A549 (cell line): Measurements from ENCODE around the gene SLC8A1. TPM values are rescaled to one million over a fixed set of nuclear protein-coding genes. Genes with fewer than 3 reads are reported as not detected.
A peak's percentile ranks its signal among the peaks of the same experiment; 100 is the strongest.

Source experiments
- ATAC-seq, 2 experiments: fragments of 200-7000 bp in 1 of 2; fragments of >200 bp in 1 of 2; cut with Nextera tagmentation in 1 of 2; cut with Tn5 transposase in 1 of 2; 3 replicates each; pipeline versions ENCODE4 v1.8.0 to v1.9.1; 2018 to 2020; ENCODE audit warnings: mild to moderate bottlenecking in 1 of 2, moderate library complexity in 1 of 2
- CTCF ChIA-PET: fragments of 300-600 bp; sonication (Branson Sonifier 250); formaldehyde crosslinking; extraction: SDS; loops from one replicate; lab custom pipeline; 2021; ENCODE audit warnings: antibody characterized with exemption, inconsistent platforms; lab: Yijun Ruan, JAX
- POLR2A ChIA-PET: fragments of 350-600 bp; formaldehyde crosslinking; extraction: SDS; loops from one replicate; lab custom pipeline; 2021; ENCODE audit warnings: antibody characterized with exemption, inconsistent platforms; lab: Yijun Ruan, JAX
- DNase-seq, 2 experiments: peaks; one replicate each; pipeline versions ENCODE4 v3.0.0 to v3.0.0-alpha.2; 2011 to 2016; ENCODE audit warnings: low read depth in 1 of 2, low spot score in 1 of 2
- FAIRE-seq: peaks from 2 replicates; lab custom pipeline; 2011; peaks lifted over from hg19 to GRCh38; lab: Jason Lieb, UNC
- H3K27ac ChIP-seq, 2 experiments: fragments of >200 bp; sonication (Bioruptor Twin); formaldehyde crosslinking; 3 replicates each; pipeline ENCODE4 v1.5.1; 2016 to 2017
- H3K4me1 ChIP-seq: fragments of >200 bp; sonication (Bioruptor Twin); formaldehyde crosslinking; 3 replicates; pipeline ENCODE4 v1.6.1; 2016
- H3K4me2 ChIP-seq: fragments of >200 bp; sonication (Bioruptor Twin); formaldehyde crosslinking; 3 replicates; pipeline ENCODE4 v1.6.1; 2016
- H3K4me3 ChIP-seq: fragments of >200 bp; sonication (Bioruptor Twin); formaldehyde crosslinking; 3 replicates; pipeline ENCODE4 v1.5.1; 2016
- H3K9me3 ChIP-seq: fragments of >200 bp; sonication (Bioruptor Twin); formaldehyde crosslinking; 3 replicates; pipeline ENCODE4 v1.6.1; 2016
- CBX8 ChIP-seq: fragments of 200-600 bp; sonication (generic); IDR thresholded peaks from 2 replicates; pipeline ENCODE4 v1.6.1; 2016
- CHD4 ChIP-seq: fragments of 200-600 bp; sonication (generic); IDR thresholded peaks from 2 replicates; pipeline ENCODE4 v1.6.1; 2016; ENCODE audit warnings: antibody characterized with exemption, mild to moderate bottlenecking, borderline replicate concordance
- EP300 ChIP-seq, 2 experiments: fragments of >200 bp; sonication (Bioruptor Twin); formaldehyde crosslinking; IDR thresholded peaks; 2 replicates in 1 of 2; 3 replicates in 1 of 2; pipeline ENCODE4 v1.6.1; 2016 to 2017
- FOSB ChIP-seq: fragments of 250-450 bp; sonication (Bioruptor Pico); IDR thresholded peaks from 2 replicates; pipeline ENCODE4 v1.5.0; 2020; ENCODE audit warnings: mild to moderate bottlenecking, moderate library complexity
- FOSL2 ChIP-seq, 2 experiments: fragments of 450-650 bp in 1 of 2; fragments of >200 bp in 1 of 2; sonication (Bioruptor Twin) in 1 of 2; formaldehyde crosslinking; IDR thresholded peaks; 2 replicates each; pipeline versions ENCODE4 v1.5.0 to v1.6.1; 2016 to 2020; ENCODE audit warnings: mild to moderate bottlenecking in 1 of 2, moderate library complexity in 1 of 2
- HDAC2 ChIP-seq: fragments of 200-600 bp; sonication (generic); IDR thresholded peaks from 2 replicates; pipeline ENCODE4 v1.6.1; 2016
- HEYL ChIP-seq: fragments of 250-450 bp; sonication (Bioruptor Pico); IDR thresholded peaks from 2 replicates; pipeline ENCODE4 v1.8.0; 2021; ENCODE audit warnings: mild to moderate bottlenecking, moderate library complexity
- HOXB13 ChIP-seq: fragments of 250-450 bp; sonication (Bioruptor Pico); IDR thresholded peaks from 2 replicates; pipeline ENCODE4 v1.5.0; 2020; ENCODE audit warnings: low read depth, mild to moderate bottlenecking, moderate library complexity
- JUNB ChIP-seq: fragments of >200 bp; sonication (Bioruptor Twin); formaldehyde crosslinking; IDR thresholded peaks from 2 replicates; pipeline ENCODE4 v1.6.1; 2016
- KDM5A ChIP-seq: fragments of 200-600 bp; sonication (generic); IDR thresholded peaks from 2 replicates; pipeline ENCODE4 v1.6.1; 2016; ENCODE audit warnings: antibody characterized with exemption, mild to moderate bottlenecking
- PHF8 ChIP-seq: fragments of 200-600 bp; sonication (generic); IDR thresholded peaks from 2 replicates; pipeline ENCODE4 v1.6.1; 2016; ENCODE audit warnings: low read depth, mild to moderate bottlenecking, antibody characterized with exemption, moderate library complexity, borderline replicate concordance
- POLR2A ChIP-seq: IDR thresholded peaks from 2 replicates; pipeline ENCODE4 v1.6.1; 2012; ENCODE audit warnings: mild to moderate bottlenecking, low read length
- POLR2AphosphoS2 ChIP-seq: conservative IDR thresholded peaks from 2 replicates; pipeline ENCODE4 v1.6.1; 2012; ENCODE audit warnings: low read length, improper control_type of control experiment, inconsistent platforms
- RAD21 ChIP-seq, 2 experiments: fragments of >200 bp in 1 of 2; sonication (Bioruptor Twin) in 1 of 2; formaldehyde crosslinking in 1 of 2; IDR thresholded peaks in 1 of 2; conservative IDR thresholded peaks in 1 of 2; 2 replicates in 1 of 2; 3 replicates in 1 of 2; pipeline ENCODE4 v1.6.1; 2012 to 2018; ENCODE audit warnings: inconsistent platforms in 1 of 2
- RARB ChIP-seq: fragments of 250-450 bp; sonication (Bioruptor Pico); IDR thresholded peaks from 2 replicates; pipeline ENCODE4 v1.8.0; 2021; ENCODE audit warnings: mild to moderate bottlenecking, moderate library complexity
- RFX5 ChIP-seq: fragments of 450-650 bp; IDR thresholded peaks from 2 replicates; pipeline ENCODE4 v1.7.1; 2014; ENCODE audit warnings: antibody characterized with exemption, mild to moderate bottlenecking, moderate library complexity
- RNF2 ChIP-seq: fragments of 200-600 bp; sonication (generic); IDR thresholded peaks from 2 replicates; pipeline ENCODE4 v1.6.1; 2016; ENCODE audit warnings: low read depth, mild to moderate bottlenecking, antibody characterized with exemption, moderate library complexity, borderline replicate concordance
- SREBF2 ChIP-seq: fragments of 450-650 bp; IDR thresholded peaks from 2 replicates; pipeline ENCODE4 v1.6.1; 2014; ENCODE audit warnings: mild to moderate bottlenecking, moderate library complexity
- TP53 ChIP-seq: fragments of 250-450 bp; sonication (Bioruptor Pico); IDR thresholded peaks from 2 replicates; pipeline ENCODE4 v1.5.0; 2021; ENCODE audit warnings: mild to moderate bottlenecking, moderate library complexity
- ZFP36 ChIP-seq: fragments of 450-650 bp; IDR thresholded peaks from 2 replicates; pipeline ENCODE4 v1.6.1; 2014; ENCODE audit warnings: borderline replicate concordance; ENCODE audit not compliant: partially characterized antibody
- ZNF302 ChIP-seq: fragments of 250-450 bp; sonication (Bioruptor Pico); IDR thresholded peaks from 2 replicates; pipeline ENCODE4 v1.9.0; 2021; ENCODE audit warnings: inconsistent platforms, mild to moderate bottlenecking, moderate library complexity
- WGBS: methylation state at CpG from one replicate; pipeline ENCODE4 v1.1.6; 2017; ENCODE audit errors: missing lambda C conversion rate; 5-methylcytosine and 5-hydroxymethylcytosine counted together
- polyA plus RNA-seq, 4 experiments: library from polyadenylated mRNA; depleted of rRNA in 3 of 4; stranded (reverse); fragments of >200 nt; fragmentation: RNase III in 1 of 4; extraction: RNeasy Plus Mini Kit Qiagen cat#74134 plus additional on column Dnase treatment in 1 of 4; gene quantifications; 2 replicates in 3 of 4; 3 replicates in 1 of 4; pipeline ENCODE4 v1.2.3, GENCODE V29; 2011 to 2017
- TF ChIP-seq, protein P1 (sequence below): fragments of >200 bp; sonication (Bioruptor Twin); formaldehyde crosslinking; IDR thresholded peaks from 2 replicates; pipeline ENCODE4 v1.6.1; 2016
- TF ChIP-seq, protein P2 (sequence below): fragments of 150-350 bp; IDR thresholded peaks from 2 replicates; pipeline ENCODE4 v1.6.1; 2014; ENCODE audit warnings: low read depth, mild to moderate bottlenecking, low read length
- TF ChIP-seq, protein P3 (sequence below): IDR thresholded peaks from 2 replicates; pipeline ENCODE4 v1.6.1; 2012
- TF ChIP-seq, protein P4 (sequence below): fragments of 450-650 bp; IDR thresholded peaks from 2 replicates; pipeline ENCODE4 v1.6.1; 2014; ENCODE audit warnings: antibody characterized with exemption

The SLC8A1 gene
- polyA plus RNA-seq, 2 of the 4 experiments (the other 2 are of a cell fraction) = 0.28 to 0.92 TPM

DNA sequence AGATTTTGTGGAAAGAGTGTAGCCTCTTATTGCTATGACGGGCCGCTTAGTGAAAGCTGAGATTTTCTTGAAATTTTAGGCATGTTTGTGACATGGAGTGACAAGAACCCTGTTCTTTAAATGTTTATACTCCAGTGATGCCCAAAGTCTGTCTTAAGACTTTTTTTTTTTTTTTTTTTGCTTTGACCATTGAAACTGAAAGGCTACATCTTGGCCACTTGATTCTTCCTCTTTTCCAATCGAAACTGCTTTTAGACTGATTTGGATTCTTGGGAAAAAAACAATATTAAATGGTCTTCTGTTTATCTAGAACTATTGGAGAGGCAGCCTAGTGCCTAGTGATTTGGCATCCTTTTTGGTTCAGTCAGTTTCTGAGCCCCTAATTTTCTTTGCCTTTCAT, 2.4 kb upstream of the SLC8A1 start:
- no peaks in the 10 kb centered on the region for H3K9me3 ChIP-seq
- FAIRE-seq = no peak
- no peak overlapping the region for H3K4me2 ChIP-seq
- ChIA-PET CTCF (interaction anchor here (0.6 kb wide), 2 partner anchors 13 to 1572 kb away, joined by 3 to 4 read pairs; no protein-coding TSS in a partner anchor), POLR2A (no interaction called here)
- ATAC-seq = no peak
- H3K4me3 ChIP-seq = no peak overlapping the region
- no peak for TF ChIP-seq KDM5A
- no peak for TF ChIP-seq EP300 (IDR thresholded peaks at IDR 0.05)
- no peak for TF ChIP-seq HDAC2
- no peak for TF ChIP-seq RFX5
- TF ChIP-seq RNF2 = no peak
- TF ChIP-seq POLR2A = no peak
- no peak for TF ChIP-seq POLR2AphosphoS2
- no peak for TF ChIP-seq FOSB (CRISPR knock-in tag)
- peaks cover 13% of the 10 kb centered on the region; the same call in 1 of the 3 replicates for H3K4me1 ChIP-seq
- H3K27ac ChIP-seq = no peak overlapping the region
- 61% methylated on average over 3 of the region's 3 CpGs for WGBS
- DNase-seq = no peak

DNA sequence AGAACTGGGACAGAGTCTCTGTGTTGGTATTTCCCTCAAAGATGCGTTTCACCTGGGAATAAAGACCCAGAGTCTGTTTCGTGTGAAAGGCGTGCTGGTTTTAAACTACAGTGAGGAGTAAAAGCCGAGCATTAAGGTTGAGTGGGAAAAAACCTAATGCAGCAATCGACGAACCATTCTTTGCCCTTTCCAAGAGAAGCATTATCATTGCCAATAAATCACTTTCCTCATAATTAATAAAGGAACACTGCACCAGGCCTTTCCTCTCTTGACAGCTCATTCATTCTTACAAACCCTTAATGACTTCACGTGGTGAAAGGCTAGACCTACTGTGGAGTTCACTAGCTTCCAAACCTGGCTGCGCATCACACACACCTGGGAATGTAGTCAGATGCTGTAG, 896 bp upstream of the SLC8A1 start:
- TF ChIP-seq POLR2A = no peak
- TF ChIP-seq RARB (CRISPR knock-in tag) = no peak
- no peak overlapping the region for H3K4me3 ChIP-seq
- ChIA-PET POLR2A (no interaction called here), CTCF (interaction anchor here (1.2 to 1.9 kb wide), 5 partner anchors 9 to 208 kb away, joined by 3 to 6 read pairs (median 4); no protein-coding TSS in a partner anchor)
- ATAC-seq = no peak
- DNase-seq = no peak
- H3K4me2 ChIP-seq = no peak overlapping the region; the same call in 2 of the 3 replicates
- H3K9me3 ChIP-seq = no peaks in the 10 kb centered on the region
- peaks cover 13% of the 10 kb centered on the region; the same call in 1 of the 3 replicates for H3K4me1 ChIP-seq
- WGBS = 92% methylated on average over 8 of the region's 8 CpGs
- no peak for FAIRE-seq
- no peak overlapping the region for H3K27ac ChIP-seq

DNA sequence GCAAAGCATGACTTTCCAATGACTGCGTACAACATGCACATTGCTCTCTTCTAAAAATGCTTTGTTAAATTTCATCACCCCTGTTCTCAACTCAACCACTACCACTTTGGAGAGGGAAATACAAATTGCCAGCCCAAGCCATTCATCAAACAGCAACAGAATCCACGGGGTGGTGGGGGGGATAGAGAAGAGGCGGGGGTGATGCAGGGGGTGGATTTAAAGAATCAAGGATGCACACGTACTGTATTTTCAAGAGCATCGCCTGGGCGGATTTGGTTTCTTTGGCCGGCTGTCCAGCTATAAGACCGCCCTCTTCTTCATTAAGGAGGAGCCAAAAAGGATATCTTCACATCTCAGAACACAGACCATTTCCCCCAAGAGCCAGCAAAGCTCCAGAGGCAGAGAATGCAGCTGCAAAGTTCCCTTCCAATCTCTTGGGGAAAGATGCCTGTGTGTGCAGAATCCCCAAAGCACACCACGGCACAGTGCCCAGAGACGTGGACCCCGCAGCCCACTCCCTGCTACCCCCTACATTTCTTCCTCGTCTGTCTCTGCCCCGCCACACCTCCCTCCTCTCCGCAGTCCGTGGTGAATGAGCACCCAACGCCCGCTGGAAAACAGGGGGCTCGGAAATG, 977 bp downstream of the SLC8A1 start:
- Histone ChIP-seq H3K4me2 (peak overlapping the region; percentile 99), H3K9me3 (no peaks in the 10 kb centered on the region)
- FAIRE-seq (no peak), DNase-seq (peak; percentile 38 to 47)
- CTCF ChIA-PET = interaction anchor here (0.7 to 4.4 kb wide), 10 partner anchors 8 to 206 kb away, joined by 3 to 29 read pairs (median 5); no protein-coding TSS in a partner anchor
- TF ChIP-seq CBX8 = no peak
- TF ChIP-seq, all 56 proteins: peak for 0
- 8% methylated on average over 18 of the region's 18 CpGs for WGBS
- peaks cover 13% of the 10 kb centered on the region; the same call in 1 of the 3 replicates for H3K4me1 ChIP-seq
- POLR2A ChIA-PET = interaction anchor here (0.5 to 1.5 kb wide), 3 partner anchors 9 to 128 kb away, joined by 3 to 4 read pairs (median 3); no protein-coding TSS in a partner anchor
- peak; percentile 70 to 85 for ATAC-seq
- peak overlapping the region; percentile 57 for H3K4me3 ChIP-seq
- H3K27ac ChIP-seq = peak overlapping the region in 1 of 2 experiments; percentile 76; a peak in 2 of 6 replicates

DNA sequence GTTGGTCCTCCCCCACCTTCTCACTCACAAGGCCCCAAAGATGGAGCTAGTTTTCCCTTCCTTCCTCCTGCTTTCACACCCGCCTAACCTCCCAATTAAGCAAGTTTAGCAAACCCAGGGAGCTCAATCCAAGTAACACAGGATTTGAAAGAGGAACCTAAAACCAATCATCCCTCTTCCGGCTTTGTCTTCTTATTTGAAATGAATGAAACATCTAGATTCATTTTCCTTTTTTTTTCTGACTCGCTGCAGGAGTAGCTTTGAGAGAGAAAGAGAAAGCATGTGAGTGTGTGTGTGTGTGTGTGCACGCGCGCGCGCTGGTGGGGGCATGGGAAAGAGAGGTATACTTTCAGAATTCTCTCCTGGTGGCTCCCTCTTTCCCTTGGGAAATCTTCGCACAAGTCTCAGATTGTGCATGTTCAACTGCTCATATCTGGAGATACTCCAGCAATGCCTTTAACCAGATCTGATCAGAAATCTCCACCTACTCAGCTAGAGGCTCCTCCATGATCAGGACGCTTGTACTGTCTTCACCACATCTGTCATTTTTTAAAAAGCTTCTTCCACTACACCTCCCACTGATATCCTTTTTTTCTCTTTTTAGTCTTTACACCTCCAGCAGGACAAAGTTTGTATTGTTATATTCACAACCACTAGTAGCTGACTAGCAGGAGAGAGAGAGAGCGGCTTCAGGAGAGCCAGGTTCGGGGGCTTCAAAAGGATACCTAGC, 1.7 kb downstream of the SLC8A1 start:
- H3K9me3 ChIP-seq = no peaks in the 10 kb centered on the region
- peak; percentile 10 to 18; a peak in 4 of 6 replicates for ATAC-seq
- DNase-seq = no peak
- H3K4me2 ChIP-seq = peak overlapping the region; percentile 99
- 27% methylated on average over 12 of the region's 12 CpGs for WGBS
- H3K27ac ChIP-seq = no peak overlapping the region
- H3K4me3 ChIP-seq = peak overlapping the region; percentile 57
- POLR2A ChIA-PET = interaction anchor here (0.9 to 1.5 kb wide), 2 partner anchors 9 to 15 kb away, joined by 3 to 4 read pairs; no protein-coding TSS in a partner anchor
- FAIRE-seq = no peak
- CTCF ChIA-PET = interaction anchor here (0.7 to 4.4 kb wide), 12 partner anchors 11 to 206 kb away, joined by 3 to 29 read pairs (median 5); no protein-coding TSS in a partner anchor
- TF ChIP-seq TP53 (CRISPR knock-in tag) = no peak
- TF ChIP-seq, protein P1, sequence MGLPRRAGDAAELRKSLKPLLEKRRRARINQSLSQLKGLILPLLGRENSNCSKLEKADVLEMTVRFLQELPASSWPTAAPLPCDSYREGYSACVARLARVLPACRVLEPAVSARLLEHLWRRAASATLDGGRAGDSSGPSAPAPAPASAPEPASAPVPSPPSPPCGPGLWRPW = no peak
- no peak for TF ChIP-seq HOXB13 (CRISPR knock-in tag)
- TF ChIP-seq, protein P2, sequence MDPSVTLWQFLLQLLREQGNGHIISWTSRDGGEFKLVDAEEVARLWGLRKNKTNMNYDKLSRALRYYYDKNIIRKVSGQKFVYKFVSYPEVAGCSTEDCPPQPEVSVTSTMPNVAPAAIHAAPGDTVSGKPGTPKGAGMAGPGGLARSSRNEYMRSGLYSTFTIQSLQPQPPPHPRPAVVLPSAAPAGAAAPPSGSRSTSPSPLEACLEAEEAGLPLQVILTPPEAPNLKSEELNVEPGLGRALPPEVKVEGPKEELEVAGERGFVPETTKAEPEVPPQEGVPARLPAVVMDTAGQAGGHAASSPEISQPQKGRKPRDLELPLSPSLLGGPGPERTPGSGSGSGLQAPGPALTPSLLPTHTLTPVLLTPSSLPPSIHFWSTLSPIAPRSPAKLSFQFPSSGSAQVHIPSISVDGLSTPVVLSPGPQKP = no peak
- no peak for TF ChIP-seq ZNF302 (CRISPR knock-in tag)
- no peak for TF ChIP-seq POLR2A
- TF ChIP-seq RARB (CRISPR knock-in tag) = no peak
- TF ChIP-seq RAD21 (conservative IDR thresholded peaks at IDR 0.05 in 1 of 2, IDR thresholded peaks at IDR 0.05 in 1 of 2) = no peak; a peak in 1 of 5 replicates
- TF ChIP-seq SREBF2 = no peak
- no peak for TF ChIP-seq PHF8
- TF ChIP-seq, protein P3, sequence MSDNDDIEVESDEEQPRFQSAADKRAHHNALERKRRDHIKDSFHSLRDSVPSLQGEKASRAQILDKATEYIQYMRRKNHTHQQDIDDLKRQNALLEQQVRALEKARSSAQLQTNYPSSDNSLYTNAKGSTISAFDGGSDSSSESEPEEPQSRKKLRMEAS = no peak
- TF ChIP-seq JUNB = no peak
- TF ChIP-seq FOSB (CRISPR knock-in tag) = no peak
- TF ChIP-seq ZFP36 = no peak
- no peak for TF ChIP-seq HEYL (CRISPR knock-in tag)
- TF ChIP-seq, protein P4, sequence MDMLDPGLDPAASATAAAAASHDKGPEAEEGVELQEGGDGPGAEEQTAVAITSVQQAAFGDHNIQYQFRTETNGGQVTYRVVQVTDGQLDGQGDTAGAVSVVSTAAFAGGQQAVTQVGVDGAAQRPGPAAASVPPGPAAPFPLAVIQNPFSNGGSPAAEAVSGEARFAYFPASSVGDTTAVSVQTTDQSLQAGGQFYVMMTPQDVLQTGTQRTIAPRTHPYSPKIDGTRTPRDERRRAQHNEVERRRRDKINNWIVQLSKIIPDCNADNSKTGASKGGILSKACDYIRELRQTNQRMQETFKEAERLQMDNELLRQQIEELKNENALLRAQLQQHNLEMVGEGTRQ = no peak
- TF ChIP-seq CHD4 = no peak
- no peak for TF ChIP-seq FOSL2 (IDR thresholded peaks at IDR 0.05)
- no peak for TF ChIP-seq FOSL2 (CRISPR knock-in tag; IDR thresholded peaks at IDR 0.05)
- peaks cover 13% of the 10 kb centered on the region; the same call in 1 of the 3 replicates for H3K4me1 ChIP-seq
